ENCODE data around the gene TMEM200B. TPM values are rescaled to one million over a fixed set of nuclear protein-coding genes. Genes with fewer than 3 reads are reported as not detected.
"Not testable (repeated sequence)": the region's sequence is repeated elsewhere in the genome, so short reads cannot be mapped to it uniquely, and the experiment has no call there.

TMEM200B gene
- 5.9 TPM for polyA plus RNA-seq (ENCODE audit: insufficient read length)

GRCh38 chr1:29123887-29124365 lies at the start of gene TMEM200B:
Gene TMEM200B (minus strand): TSS chr1:29123903. CDS start chr1:29121828, 2,075 bp downstream.
- DNase-seq (ENCODE audit: low read depth): no peak

GRCh38 chr1:29172415-29172939 lies 48.8 kb upstream of the TMEM200B start:
- no peak for DNase-seq (ENCODE audit: low read depth)

- DNase-seq (ENCODE audit: low read depth): no peak
Measured at GRCh38 chr1:29171521-29171920, 47.8 kb upstream of the TMEM200B start.

GRCh38 chr1:29171089-29171488 lies 47.4 kb upstream of the TMEM200B start:
- no peak for DNase-seq (ENCODE audit: low read depth)

- no peak for DNase-seq (ENCODE audit: low read depth)
Measured at GRCh38 chr1:29169976-29170375, 46.3 kb upstream of the TMEM200B start.

- no peak for DNase-seq (ENCODE audit: low read depth)
Measured at GRCh38 chr1:29167904-29168303, 44.2 kb upstream of the TMEM200B start.

GRCh38 chr1:29166291-29166878 lies 42.7 kb upstream of the TMEM200B start:
- DNase-seq (ENCODE audit: low read depth): no peak

- no peak for DNase-seq (ENCODE audit: low read depth)
Measured at GRCh38 chr1:29164588-29164987, 40.9 kb upstream of the TMEM200B start.

GRCh38 chr1:29162476-29163138 lies 38.9 kb upstream of the TMEM200B start:
- no peak for DNase-seq (ENCODE audit: low read depth)

GRCh38 chr1:29162025-29162424 lies 38.3 kb upstream of the TMEM200B start:
- DNase-seq (ENCODE audit: low read depth): no peak

- DNase-seq (ENCODE audit: low read depth): no peak
Measured at GRCh38 chr1:29159773-29160172, 36.1 kb upstream of the TMEM200B start.

- DNase-seq (ENCODE audit: low read depth): no peak
Measured at GRCh38 chr1:29157269-29157601, 33.5 kb upstream of the TMEM200B start.

- DNase-seq (ENCODE audit: low read depth): no peak
Measured at GRCh38 chr1:29156543-29157268, 33.0 kb upstream of the TMEM200B start.

- no peak for DNase-seq (ENCODE audit: low read depth)
Measured at GRCh38 chr1:29152046-29152805, 28.5 kb upstream of the TMEM200B start.

GRCh38 chr1:29150346-29150745 lies 26.6 kb upstream of the TMEM200B start:
- not testable (repeated sequence) for DNase-seq (ENCODE audit: low read depth)

GRCh38 chr1:29148656-29149491 lies 25.2 kb upstream of the TMEM200B start:
- DNase-seq (ENCODE audit: low read depth): no peak

- DNase-seq (ENCODE audit: low read depth): no peak
Measured at GRCh38 chr1:29145739-29146437, 22.2 kb upstream of the TMEM200B start.

GRCh38 chr1:29144178-29144577 lies 20.5 kb upstream of the TMEM200B start:
- DNase-seq (ENCODE audit: low read depth): no peak

GRCh38 chr1:29142714-29143113 lies 19.0 kb upstream of the TMEM200B start:
- no peak for DNase-seq (ENCODE audit: low read depth)

GRCh38 chr1:29136391-29136915 lies 12.8 kb upstream of the TMEM200B start:
- no peak for DNase-seq (ENCODE audit: low read depth)
